SK-N-SH treated with all-trans-retinoic acid at 6 μM for 48 hours (cell line): ENCODE results near the gene ERVK3-1.
"Not testable (repeated sequence)": the region's sequence is repeated elsewhere in the genome, so short reads cannot be mapped to it uniquely, and the experiment has no call there.

ENCODE experiments used
- CSDC2 ChIP-seq: fragments of 250-450 bp; sonication (Bioruptor Pico); IDR thresholded peaks from 2 replicates; pipeline ENCODE4 v1.5.0; 2020; ENCODE audit warnings: mild to moderate bottlenecking, moderate library complexity
- ESRRG ChIP-seq: fragments of 250-450 bp; sonication (Bioruptor Pico); IDR thresholded peaks from 2 replicates; pipeline ENCODE4 v1.6.1; 2021; ENCODE audit warnings: mild to moderate bottlenecking
- SNAI2 ChIP-seq: fragments of 250-450 bp; sonication (Bioruptor Pico); IDR thresholded peaks from 2 replicates; pipeline ENCODE4 v1.5.0; 2020; ENCODE audit warnings: mild to moderate bottlenecking, moderate library complexity
- ZFP30 ChIP-seq: fragments of 450-650 bp; formaldehyde crosslinking; IDR thresholded peaks from 2 replicates; pipeline ENCODE4 v1.5.0; 2022; ENCODE audit warnings: mild to moderate bottlenecking, moderate library complexity
- ZNF70 ChIP-seq: fragments of 450-650 bp; formaldehyde crosslinking; IDR thresholded peaks from 2 replicates; pipeline ENCODE4 v1.5.0; 2020; ENCODE audit warnings: mild to moderate bottlenecking, moderate library complexity
- TF ChIP-seq, protein P1 (sequence below): fragments of 250-450 bp; sonication (Bioruptor Pico); IDR thresholded peaks from 2 replicates; pipeline ENCODE4 v1.8.0; 2020; ENCODE audit warnings: mild to moderate bottlenecking, moderate library complexity, borderline replicate concordance
- TF ChIP-seq, protein P2 (sequence below): fragments of 250-450 bp; sonication (Bioruptor Pico); IDR thresholded peaks from 2 replicates; pipeline ENCODE4 v1.5.1; 2020; ENCODE audit warnings: low read depth, mild to moderate bottlenecking, moderate library complexity
- TF ChIP-seq, protein P3 (sequence below): fragments of 250-450 bp; sonication (Bioruptor Pico); IDR thresholded peaks from 2 replicates; pipeline ENCODE4 v1.8.0; 2021; ENCODE audit warnings: low read depth, mild to moderate bottlenecking, moderate library complexity, borderline replicate concordance

DNA sequence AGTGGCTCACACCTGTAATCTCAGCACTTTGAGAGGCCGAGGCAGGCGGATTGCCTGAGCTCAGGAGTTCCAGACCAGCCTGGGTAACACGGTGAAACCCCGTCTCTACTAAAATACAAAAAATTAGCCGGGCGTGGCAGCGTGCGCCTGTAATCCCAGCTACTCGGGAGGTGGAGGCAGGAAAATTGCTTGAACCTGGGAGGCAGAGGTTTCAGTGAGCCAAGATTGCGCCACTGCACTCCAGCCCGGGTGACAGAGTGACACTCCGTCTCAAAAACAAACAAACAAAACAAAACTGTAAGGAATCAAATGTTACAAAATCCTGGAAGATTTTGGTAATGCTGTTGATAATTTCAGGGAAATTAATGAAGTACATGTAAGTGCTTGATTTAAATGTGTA is 42.9 kb downstream of the ERVK3-1 start:
- TF ChIP-seq, protein P1, sequence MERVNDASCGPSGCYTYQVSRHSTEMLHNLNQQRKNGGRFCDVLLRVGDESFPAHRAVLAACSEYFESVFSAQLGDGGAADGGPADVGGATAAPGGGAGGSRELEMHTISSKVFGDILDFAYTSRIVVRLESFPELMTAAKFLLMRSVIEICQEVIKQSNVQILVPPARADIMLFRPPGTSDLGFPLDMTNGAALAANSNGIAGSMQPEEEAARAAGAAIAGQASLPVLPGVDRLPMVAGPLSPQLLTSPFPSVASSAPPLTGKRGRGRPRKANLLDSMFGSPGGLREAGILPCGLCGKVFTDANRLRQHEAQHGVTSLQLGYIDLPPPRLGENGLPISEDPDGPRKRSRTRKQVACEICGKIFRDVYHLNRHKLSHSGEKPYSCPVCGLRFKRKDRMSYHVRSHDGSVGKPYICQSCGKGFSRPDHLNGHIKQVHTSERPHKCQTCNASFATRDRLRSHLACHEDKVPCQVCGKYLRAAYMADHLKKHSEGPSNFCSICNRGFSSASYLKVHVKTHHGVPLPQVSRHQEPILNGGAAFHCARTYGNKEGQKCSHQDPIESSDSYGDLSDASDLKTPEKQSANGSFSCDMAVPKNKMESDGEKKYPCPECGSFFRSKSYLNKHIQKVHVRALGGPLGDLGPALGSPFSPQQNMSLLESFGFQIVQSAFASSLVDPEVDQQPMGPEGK (CRISPR knock-in tag), result not testable (repeated sequence)
- TF ChIP-seq, protein P2, sequence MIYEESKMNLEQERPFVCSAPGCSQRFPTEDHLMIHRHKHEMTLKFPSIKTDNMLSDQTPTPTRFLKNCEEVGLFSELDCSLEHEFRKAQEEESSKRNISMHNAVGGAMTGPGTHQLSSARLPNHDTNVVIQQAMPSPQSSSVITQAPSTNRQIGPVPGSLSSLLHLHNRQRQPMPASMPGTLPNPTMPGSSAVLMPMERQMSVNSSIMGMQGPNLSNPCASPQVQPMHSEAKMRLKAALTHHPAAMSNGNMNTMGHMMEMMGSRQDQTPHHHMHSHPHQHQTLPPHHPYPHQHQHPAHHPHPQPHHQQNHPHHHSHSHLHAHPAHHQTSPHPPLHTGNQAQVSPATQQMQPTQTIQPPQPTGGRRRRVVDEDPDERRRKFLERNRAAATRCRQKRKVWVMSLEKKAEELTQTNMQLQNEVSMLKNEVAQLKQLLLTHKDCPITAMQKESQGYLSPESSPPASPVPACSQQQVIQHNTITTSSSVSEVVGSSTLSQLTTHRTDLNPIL, result not testable (repeated sequence)
- TF ChIP-seq CSDC2, SNAI2, ZFP30, ZNF70, ESRRG (CRISPR knock-in tag): not testable (repeated sequence)
- TF ChIP-seq, protein P3, sequence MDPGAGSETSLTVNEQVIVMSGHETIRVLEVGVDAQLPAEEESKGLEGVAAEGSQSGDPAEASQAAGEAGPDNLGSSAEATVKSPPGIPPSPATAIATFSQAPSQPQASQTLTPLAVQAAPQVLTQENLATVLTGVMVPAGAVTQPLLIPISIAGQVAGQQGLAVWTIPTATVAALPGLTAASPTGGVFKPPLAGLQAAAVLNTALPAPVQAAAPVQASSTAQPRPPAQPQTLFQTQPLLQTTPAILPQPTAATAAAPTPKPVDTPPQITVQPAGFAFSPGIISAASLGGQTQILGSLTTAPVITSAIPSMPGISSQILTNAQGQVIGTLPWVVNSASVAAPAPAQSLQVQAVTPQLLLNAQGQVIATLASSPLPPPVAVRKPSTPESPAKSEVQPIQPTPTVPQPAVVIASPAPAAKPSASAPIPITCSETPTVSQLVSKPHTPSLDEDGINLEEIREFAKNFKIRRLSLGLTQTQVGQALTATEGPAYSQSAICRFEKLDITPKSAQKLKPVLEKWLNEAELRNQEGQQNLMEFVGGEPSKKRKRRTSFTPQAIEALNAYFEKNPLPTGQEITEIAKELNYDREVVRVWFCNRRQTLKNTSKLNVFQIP (CRISPR knock-in tag), result not testable (repeated sequence)
